CD4-positive, alpha-beta T cell treated with Interleukin-15 for 1 hour (primary cell): ENCODE data around the gene FRMD4B.

Experiments
- DNase-seq: peaks from one replicate; pipeline ENCODE4 v3.0.0-alpha.2; 2020

Gene FRMD4B

DNA sequence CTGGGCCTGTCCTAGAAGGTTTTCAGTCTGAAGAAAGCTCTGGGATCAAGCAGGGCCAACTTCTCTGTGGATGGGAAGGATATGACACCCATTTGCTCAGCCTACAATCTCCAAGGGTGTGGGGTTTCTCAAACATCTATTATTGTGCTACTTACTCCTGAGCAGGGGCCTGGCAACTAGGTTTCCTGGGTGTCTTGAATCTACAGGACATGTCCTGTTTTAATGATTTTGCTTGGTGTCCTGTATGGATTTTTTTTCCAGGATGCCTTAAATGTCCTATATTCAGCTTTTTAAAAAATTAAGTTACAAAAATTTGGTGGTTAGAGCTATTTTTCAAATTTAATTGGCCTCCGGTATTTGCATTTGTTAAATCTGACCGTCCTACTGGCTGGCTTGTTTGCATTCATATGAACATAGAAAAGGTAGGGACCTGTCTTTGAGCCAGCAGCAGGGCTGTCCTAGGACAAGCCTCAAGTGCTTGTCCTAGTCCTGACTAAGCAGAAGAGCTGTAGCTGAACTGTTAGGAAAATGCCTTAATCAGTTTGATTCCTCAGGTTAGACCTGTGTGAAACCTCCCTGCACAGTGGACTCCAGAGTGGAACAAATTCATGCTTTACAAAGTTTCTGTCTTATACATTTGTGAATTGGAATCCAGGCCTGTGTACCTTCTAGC, 223.4 kb downstream of the FRMD4B start:
- no peak for DNase-seq

DNA sequence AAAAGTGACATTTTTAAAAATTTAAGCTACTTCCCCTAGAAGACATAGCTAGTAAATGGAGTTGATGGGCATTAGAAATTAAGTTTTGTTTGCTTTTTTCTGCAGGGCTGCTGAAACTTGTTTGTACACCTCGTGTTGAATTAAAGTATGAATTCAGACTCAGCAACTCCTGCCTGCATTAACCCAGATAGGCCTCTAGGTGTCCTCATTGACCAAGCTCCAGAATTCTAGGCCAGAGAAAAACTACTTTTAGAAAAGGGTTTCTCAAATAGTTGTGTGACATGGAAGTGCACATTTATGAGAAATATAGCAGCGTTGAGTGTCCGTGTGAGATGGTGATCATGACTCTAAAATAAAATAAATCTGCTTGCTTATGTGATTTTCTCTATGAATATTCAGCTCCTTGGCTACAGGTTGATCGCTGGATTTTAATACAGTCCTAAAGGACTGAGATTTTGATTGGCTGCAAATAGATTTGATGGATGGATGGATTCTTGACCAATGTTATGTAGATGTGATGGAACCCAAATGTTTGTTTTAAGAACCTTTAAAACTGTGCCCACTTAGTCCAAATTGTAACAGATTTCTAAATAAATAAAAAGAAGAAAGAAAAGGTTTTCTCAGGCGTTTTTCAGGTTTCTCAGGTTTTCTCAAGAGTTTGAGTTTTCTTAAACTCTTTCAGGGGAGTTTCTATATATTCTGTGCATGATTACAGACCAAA, 224.1 kb downstream of the FRMD4B start:
- peak; percentile 23 for DNase-seq

DNA sequence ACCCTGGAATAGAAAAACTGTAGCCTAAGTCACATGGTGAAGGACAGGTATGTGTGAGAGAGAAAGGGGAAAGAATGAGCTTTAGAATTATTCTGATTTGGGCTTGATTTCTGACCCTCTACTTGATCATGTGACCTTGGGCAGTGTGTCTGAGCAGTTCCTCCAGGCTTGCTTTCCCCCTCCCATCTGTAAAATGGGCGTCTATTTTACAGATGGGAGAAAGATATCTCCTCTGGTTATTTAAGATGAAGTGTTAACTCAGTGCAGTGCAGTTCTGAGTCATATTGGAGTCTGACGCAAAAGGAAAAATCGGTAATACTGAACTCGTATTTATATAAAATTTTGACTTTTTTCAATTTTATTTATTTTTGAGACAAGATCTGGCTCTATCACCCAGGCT, 225.4 kb downstream of the FRMD4B start:
- no peak for DNase-seq

DNA sequence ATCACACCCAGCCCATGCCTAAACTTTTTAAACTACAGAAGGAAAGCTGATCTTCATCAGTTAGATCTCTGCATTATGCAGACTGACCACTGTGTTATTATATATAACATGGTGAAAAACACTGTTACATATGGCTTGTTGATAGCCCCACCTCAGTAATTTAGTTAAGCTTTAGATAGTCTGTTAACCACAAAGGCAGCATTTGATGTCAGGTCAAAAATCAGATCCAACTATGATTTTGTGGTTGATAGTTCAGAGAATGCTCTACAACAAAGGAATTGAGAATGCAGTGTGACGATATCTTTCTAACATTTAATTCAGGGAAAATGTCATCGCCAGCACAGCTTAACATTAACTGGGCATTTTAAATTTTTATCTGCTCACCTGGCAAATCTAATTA, 225.8 kb downstream of the FRMD4B start:
- no peak for DNase-seq

DNA sequence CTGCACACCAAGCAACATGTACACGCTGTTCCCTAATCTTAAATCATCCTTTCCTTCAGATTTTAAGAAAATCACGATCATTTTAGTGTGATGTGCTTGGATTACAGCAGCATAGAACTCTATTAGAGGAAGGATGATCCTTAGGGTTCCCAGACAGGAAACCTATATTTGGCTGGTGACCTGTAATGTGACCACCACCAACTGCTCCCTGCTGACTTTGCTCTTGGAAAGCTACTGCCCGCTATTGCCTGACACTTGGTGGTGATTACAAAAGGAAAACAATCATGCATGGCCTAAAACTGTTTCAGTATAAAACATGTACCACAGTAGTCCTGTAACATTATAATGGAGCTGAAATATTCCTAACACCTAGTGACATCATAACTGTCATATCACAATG, 236.3 kb downstream of the FRMD4B start:
- no peak for DNase-seq

DNA sequence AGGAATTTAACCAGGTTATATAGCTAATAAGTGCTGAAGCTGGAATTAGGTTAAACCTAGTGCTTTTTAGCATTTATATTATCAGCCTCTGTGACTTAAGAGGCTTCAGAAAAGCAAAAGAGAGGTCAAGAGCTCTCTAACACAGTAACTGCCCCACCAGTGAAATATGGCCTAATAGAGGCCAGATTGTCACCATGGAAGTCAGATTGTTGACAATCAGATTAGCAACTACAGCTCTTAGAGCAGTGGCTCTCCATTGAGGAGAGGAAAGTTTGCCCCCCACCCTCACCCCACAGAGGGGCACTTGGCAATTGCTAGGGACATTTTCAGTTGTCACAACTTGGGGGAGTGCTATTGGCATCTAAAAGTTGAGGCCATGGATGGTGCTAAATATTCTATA, 240.2 kb downstream of the FRMD4B start:
- no peak for DNase-seq

DNA sequence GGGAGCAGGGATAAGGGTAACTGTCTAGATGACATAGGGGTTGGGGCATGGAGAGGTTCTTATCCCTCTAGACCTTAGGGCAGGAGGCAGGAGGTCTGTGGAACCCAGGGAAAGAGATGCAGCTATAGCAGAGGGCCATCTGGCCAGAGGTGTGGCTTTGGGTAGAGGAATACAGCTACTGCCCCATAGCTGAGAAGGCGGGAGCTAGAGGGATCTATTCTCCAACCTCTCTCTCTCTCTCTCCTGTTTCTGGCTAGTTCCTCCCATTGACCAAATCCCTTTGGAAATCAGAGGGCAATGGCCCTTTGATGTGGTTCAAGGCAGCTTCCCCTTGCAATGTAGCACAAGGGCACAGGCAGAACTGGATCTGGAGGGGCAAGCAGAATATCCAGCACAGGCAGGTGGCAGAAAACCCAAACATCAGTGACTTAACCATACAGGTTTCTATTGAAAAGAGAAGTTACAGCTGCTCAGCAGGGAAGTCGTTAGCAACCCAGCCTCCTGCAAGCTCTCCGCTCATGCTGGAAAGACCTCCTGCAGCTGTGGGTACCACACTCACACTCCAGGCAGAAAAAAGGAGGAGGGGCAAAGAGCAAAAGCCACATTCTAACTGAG, 241.2 kb downstream of the FRMD4B start:
- no peak for DNase-seq

DNA sequence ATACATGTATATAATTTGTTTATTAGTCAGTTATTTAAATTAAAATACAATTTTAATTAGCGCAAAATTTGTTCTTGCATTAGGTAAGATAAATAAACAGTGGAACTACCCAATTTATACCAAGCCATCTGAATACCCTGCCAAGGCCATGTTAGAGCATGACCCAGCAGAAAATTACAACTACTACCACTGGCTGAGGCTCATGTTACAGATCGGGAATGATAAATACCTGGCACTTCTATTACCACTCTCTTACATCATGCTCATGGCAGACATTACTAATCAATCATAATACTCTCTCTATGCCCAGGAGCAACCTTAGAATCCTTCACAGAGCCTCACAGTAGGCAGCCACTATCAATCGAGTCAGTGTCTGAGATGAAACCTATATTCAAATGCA, 242.3 kb downstream of the FRMD4B start:
- no peak for DNase-seq

DNA sequence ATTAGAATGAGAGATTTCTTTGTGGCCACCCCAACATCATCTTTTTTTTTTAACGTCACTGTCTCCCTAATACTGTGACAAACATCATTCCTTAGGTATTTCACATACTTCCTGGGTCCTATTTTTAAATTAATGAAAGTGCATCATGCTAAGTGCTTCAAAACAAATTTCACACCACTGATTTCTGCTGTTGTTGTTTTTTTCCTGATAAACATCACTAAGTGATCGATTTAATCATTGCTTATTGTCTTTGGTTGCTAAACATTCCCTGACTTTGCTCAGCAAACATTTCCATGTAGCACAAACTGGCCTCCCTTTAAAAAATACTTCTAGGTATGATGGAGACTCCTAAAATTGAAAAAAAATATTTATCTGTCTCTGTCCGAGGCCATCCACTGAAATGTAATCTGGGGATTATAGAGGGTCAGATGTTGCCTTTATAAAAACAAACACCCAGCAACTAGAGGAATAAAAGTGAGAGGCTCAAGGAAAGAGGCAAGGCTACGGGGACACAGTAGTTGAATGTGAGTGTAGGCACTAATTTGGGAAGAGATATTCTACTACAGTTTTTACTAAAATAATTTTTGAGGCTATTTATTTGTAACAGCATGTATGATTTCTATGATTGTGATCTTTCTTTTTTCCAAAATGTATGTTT, 243.0 kb downstream of the FRMD4B start:
- no peak for DNase-seq

DNA sequence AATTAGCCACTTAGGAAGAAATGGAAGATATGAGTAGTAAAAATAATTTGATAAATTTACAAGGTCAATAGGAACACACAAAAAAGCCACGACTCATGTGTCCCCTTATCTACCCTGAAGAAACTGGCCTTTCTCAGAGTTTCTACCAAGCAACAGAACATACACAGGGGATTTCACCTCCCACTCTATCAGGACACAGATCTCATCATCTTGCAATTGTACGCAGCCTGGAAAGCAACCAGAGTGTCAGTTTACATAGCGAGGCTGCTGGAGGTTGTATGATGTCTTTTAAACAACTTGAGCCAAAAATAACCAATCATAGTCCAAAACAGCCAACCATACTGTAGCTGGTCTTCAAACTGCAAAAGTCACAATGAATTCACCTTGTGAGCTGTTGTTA, 243.8 kb downstream of the FRMD4B start:
- DNase-seq = no peak

DNA sequence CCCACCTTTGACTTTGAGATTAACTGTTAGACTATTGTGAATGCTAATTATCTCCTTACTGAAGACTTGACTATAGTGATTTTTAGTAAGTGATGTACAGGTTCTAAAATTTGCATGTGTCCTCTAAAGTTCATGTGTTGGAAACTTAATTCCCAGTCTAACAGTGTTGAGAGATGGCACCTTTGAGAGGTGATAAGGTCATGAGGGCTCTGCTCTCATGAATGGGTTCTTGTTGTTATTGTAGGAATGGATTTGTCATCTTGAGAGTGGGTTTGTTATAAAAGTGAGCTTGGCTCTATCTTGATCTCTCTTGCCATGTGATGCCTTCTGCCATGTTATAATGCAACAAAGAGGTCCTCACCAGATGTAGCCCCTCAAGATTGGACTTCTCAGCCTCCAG, 244.6 kb downstream of the FRMD4B start:
- no peak for DNase-seq

DNA sequence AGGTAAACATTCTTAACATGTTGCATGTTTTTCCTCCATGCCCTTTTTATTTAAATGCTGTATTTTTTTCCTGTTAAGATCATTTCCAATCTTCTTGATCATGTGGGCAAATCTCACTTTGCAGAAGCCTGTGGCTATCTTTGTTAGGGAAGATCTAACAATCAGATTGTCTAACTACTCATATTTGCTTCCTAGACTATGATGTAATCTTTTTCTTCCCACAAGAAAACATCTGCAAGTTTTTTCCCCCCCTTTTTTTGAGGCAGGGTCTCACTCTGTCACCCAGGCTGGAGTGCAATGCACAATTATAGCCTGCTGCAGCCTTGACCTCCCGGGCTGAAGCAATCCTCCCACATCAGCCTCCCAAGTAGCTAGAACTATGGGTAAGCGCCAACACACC, 248.5 kb downstream of the FRMD4B start:
- DNase-seq = no peak

DNA sequence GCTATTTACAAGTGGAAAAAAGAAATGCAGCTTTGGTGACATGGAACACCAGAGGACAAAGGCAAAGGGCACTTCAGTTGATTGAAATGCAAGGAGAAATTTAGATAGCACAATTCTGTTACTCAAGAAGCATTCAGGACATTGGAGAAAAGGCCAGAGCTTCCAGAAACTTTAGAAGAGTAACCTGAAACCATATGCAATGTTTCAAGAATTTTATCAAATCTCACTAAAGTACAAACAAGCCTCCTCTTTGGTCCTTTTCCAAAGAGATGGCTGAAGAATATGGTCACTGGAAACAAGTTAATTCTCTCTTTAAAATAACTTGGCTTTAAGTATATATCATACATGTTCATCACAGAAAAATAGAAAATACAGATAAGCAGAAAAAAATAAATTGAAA, 248.9 kb downstream of the FRMD4B start:
- no peak for DNase-seq

DNA sequence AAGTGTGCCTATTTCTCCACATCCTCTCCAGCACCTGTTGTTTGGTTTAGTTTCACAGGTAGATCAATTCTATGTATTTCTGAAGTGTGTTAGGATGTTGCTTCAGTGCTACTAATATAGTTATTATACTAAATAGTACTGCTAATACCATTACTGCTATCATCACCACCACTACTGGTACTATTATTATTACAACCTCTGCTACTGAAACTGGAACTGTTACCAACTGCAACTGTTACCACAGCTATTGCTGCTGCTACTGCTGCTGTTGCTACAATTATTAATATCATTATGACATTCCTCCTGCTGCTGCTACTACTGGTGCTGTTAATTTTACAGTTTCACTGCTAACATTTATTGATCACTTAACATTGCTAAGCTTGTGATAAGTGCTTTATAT, 255.2 kb downstream of the FRMD4B start:
- no peak for DNase-seq

DNA sequence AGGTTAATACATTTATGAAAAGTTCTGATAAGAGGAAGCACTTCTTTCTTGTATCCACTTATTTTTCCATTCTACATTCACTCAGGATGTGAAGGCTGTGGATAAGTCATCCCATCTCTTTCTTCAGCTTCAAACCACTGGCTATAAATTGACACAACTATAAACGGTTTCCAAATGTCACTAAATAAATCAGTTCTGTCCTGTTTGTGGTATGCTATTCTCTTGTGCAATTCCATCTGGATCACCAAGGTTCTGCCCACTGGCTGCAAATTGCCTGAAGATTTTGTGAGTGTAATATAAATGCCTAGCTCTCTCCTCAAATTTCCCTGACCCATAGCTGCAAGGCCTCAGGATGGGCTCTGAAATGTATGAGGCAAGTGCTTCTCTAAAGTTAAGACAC, 256.4 kb downstream of the FRMD4B start:
- DNase-seq = no peak

DNA sequence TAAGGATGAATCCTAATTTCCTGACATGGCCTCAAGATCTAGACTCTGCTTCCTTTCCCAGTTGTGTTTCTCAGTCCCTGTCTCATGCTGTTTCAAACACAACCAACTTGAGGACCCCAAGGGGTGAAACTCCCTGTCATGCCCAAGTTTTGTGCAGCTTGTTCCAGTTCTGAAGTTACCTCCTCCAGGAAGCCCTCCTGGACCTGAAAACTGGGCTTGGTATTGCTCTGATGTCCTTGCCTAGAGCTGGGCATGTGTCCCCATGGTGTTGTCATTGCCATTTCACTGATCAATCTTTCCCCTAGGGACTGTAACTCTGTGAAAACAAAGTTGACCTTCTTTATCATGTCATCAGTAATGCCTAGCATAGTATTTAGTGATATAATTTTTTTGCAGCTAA, 257.4 kb downstream of the FRMD4B start:
- DNase-seq = no peak

DNA sequence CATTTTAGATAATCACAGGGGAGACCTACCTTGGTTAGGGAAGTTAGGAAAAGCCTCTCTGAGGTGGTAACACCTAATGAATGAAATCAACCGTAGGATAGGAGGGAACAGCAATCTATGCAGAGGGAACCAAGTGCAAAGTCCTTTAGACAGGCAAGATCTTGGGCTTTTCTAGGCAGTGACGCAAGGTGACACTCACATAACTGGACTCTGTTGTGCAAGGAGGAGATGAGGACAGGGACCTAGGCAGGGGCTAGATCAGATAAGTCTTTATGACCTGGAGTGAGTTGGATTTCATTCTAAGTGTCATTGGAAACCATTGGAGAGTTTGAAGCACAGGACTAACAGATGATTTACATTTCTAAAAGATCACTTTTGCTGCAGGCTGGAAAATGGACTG, 258.9 kb downstream of the FRMD4B start:
- no peak for DNase-seq

DNA sequence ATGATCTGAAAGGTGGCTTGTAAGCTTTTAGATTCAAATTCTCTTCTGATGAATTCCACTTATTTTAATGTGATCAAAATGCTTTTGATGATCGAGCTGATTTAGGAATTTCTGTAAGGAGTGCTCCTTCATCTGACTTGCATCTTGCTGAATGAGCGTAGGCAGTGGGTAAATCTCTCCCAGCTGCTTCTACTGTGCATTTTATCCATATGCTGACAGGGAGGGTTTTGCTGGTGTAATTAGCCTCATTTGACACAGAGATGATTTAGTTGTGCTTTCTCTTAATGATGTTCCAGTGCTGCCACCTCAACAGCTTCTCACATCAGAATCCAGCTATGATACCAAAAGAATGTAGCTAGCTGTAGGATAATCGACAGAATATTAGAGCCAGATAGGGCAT, 259.7 kb downstream of the FRMD4B start:
- DNase-seq = no peak

DNA sequence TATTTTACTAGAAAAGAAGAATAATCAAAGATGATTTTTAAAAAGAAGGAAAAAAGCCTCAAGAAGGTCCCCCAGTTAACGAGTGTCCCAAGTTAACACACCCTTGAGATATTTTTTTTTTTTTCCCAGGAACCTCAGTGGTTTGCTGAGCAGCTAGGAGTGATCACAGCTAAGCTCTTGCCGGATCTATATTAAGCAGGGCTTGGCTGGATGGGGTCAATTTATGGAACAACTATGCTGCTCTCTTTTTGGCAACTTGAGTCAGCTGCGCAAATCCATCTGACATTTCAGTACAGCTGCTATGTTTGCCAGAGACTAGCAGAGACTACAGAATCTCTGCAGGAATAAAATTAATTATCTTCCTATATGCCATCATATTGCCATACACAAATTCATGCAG, 263.5 kb downstream of the FRMD4B start, which contains the start of gene LMOD3:
Gene LMOD3 (minus strand): TSS at position 193 of the 400 bp plus-strand sequence. CDS start 209 bp downstream, outside the sequence.
- no peak for DNase-seq

DNA sequence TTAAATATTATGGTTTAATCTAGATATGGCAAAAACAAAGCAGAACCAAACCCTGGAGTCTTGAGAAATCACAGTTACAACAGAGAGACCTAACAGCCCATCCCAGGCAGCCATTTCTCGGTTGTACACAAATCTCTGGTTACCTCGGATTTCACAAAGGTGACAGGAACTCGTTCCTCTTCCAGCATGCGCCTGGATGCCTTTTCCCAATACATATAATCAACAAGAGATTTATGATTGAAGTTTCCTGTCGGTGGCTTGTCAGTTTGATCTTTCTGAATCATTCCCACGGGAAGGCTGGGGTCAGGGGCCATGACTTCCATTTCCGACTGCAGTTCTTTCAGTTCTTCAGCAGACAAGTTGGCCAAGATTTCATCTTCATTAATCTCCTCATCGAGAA, 263.9 kb downstream of the FRMD4B start:
- no peak for DNase-seq

DNA sequence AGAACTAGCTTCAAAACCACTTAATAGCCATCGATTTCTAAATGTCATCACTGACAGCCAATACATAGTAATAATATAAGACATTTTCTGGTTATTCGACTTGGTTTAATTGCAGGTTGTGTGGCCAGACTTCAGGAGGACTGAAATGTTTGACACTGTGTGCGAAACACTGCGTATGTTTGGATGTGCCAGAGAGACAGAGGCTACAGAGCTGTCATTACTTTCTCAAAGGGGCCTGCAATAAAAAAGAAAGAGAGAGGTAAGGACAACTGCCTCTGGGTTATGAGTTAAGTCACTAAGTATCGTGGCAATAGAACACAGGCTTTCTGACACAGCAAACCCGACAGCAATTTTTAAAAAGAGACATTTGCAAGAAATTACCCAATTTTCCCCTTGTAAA, 264.4 kb downstream of the FRMD4B start:
- no peak for DNase-seq

DNA sequence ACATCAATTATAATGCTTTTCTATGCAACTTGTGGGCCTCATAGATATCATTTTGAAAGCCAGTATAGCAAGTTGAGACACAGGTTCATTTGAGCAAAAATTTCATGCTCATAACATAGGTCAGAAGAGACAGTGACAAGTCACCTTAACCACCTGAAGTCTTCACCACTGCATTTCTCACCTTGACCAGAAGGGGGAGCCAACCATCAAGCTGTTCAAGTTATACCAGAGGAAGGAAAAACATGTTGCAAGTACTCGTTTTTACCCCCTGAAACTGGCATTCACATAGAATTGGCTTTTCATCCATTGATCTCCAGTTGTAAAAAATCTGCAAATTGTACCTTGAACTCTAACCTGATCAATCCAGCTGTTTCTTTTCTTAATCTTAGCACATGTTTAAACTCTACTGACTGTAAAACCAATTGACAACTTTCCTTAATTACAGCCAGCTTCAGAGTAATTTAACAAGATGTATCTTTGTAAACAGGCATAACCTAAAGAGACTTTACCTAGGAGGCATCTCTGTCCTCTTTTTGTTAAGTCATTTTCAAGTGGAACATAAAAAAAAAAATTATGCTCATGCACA, 264.9 kb downstream of the FRMD4B start:
- peak; percentile 75 for DNase-seq
